ENCODE measurements around the gene RBMS3. TPM values are rescaled to one million over a fixed set of nuclear protein-coding genes. Genes with fewer than 3 reads are reported as not detected.

Gene RBMS3
- total RNA-seq, 1 experiment from 2014 or later, result 0.42 TPM

- no peaks in the 10 kb centered on the region for H3K36me3 ChIP-seq (ENCODE audit: control insufficient read depth in 1 of 2, insufficient read depth in 2 of 2, low read length in 2 of 2)
- ChIA-PET RAD21 (ENCODE audit: low non-redundant PET in 1 of 2, low total read pairs in 2 of 2, uncharacterized antibody in 2 of 2, unreplicated experiment in 2 of 2) (no interaction called here), POLR2A (interaction anchor here (0.7 kb wide), 1 partner anchor 137 kb away, joined by 3 read pairs; no protein-coding TSS in a partner anchor), CTCF (no interaction called here)
- no peaks in the 10 kb centered on the region for H3K79me2 ChIP-seq (ENCODE audit: insufficient read depth, low read length)
- no peak for DNase-seq (ENCODE audit: low read depth, low spot score)
- intact Hi-C loops (cut with micrococcal nuclease), result no loop called here
- peaks cover 5 to 9% of the 10 kb centered on the region in 2 experiments; a peak in 2 of 4 replicates for H3K4me1 ChIP-seq (ENCODE audit: control insufficient read depth in 1 of 2, insufficient read depth in 2 of 2, low read length in 2 of 2)
- no peak overlapping the region for H3K4me3 ChIP-seq (replicated peaks in 1 of 2; ENCODE audit: low read depth in 1 of 2, low read length in 2 of 2)
- no peaks in the 10 kb centered on the region for H3K9me2 ChIP-seq (ENCODE audit: insufficient read depth)
- no peak overlapping the region for H3K9ac ChIP-seq (ENCODE audit: low read length)
- peaks cover 14% of the 10 kb centered on the region for H3K27me3 ChIP-seq (ENCODE audit: insufficient read depth, low read length)
- H3K27ac ChIP-seq (ENCODE audit: low read depth, low read length), result no peak overlapping the region
- TF ChIP-seq SRF (IDR thresholded peaks at IDR 0.05; ENCODE audit: low read depth), result no peak
- TF ChIP-seq ZBTB33 (IDR thresholded peaks at IDR 0.05; ENCODE audit: extremely low read depth, insufficient replicate concordance, low read length), result no peak
- TF ChIP-seq CTCF (IDR thresholded peaks at IDR 0.05 in 2 of 3, conservative IDR thresholded peaks at IDR 0.05 in 1 of 3; ENCODE audit: borderline replicate concordance in 1 of 3, insufficient read depth in 1 of 3, low read depth in 2 of 3, low read length in 2 of 3), result no peak
- TF ChIP-seq TCF7L2 (IDR thresholded peaks at IDR 0.05; ENCODE audit: borderline replicate concordance, extremely low read depth, insufficient read depth, insufficient read length), result no peak
- TF ChIP-seq ATF3 (IDR thresholded peaks at IDR 0.05), result no peak
- no peak overlapping the region for H2AFZ ChIP-seq (ENCODE audit: low read depth, low read length, poor library complexity, severe bottlenecking)
- no peak for ATAC-seq
- no peak overlapping the region for H3K4me2 ChIP-seq (ENCODE audit: low read length)
- no TSS peak for BruUV-seq (replicated peaks)
- no peaks in the 10 kb centered on the region for H3K9me3 ChIP-seq (ENCODE audit: control insufficient read depth in 1 of 2, insufficient read depth in 1 of 2, low read depth in 1 of 2, low read length in 2 of 2)
- no peaks in the 10 kb centered on the region for H4K20me1 ChIP-seq (ENCODE audit: insufficient read depth)
These were observed 1.6 kb upstream of the RBMS3 start for GRCh38 chr3:29279286-29279685.

Measured in HCT116 (cell line).